Activated T-helper 9 cell treated with anti-CD3 and anti-CD28 coated beads, Interleukin-2, amount 50 U/mL, for 16 hours (primary cell): Measurements from ENCODE around the gene RNF34.

Experiments used
- DNase-seq: peaks from one replicate; pipeline ENCODE4 v3.0.0-alpha.2; 2020; ENCODE audit warnings: low read depth

RNF34 gene

DNA sequence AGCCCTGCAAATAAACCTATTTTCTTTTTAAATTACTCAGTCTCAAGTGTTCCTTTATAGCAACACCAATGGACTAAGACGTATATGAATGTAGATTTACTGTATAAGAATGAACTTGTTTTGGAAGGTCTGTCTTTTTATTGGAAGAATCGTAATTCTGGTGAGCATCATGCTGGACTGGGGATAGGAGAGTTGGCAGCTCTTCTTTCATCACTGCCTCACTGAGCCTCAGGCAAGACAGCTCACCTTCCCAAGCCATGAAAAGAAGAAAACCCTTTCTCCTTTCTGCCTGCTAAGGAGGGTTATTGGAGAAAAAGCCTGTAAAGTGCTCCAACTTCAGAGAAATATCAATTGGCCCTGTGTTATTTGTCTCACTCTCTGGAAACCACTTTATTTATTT is 9.1 kb upstream of the RNF34 start:
- DNase-seq: no peak

DNA sequence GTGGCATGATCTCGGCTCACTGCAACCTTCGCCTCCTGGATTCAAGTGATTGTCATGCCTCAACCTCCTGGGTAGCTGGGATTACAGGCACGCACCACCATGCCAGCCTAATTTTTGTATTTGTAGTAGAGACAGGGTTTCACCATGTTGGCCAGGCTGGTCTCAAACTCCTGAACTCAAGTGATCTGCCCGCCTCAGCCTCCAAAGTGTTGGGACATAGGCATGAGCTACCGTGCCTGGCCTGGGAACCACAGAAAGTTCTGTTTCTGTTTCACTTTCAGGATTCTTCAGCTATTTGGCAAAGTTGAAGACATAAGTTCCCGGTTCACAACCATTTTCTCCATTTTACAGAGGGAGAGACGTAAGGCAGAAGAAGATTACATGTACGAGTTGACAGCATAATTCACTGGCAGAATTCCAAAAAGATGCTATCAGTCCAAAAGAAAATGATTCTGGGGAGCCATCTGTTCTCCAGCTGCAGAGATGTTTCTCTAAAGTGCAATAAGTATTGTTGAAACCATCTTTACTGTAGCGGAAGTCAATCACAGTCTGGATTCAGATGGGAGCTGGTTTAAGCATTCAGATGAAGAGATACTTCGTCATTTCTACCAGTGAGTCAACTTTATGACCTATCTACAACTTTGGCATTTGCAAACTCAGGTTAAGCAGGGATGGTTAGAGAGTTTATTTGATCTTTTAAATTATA is 8.1 kb upstream of the RNF34 start:
- DNase-seq: no peak

DNA sequence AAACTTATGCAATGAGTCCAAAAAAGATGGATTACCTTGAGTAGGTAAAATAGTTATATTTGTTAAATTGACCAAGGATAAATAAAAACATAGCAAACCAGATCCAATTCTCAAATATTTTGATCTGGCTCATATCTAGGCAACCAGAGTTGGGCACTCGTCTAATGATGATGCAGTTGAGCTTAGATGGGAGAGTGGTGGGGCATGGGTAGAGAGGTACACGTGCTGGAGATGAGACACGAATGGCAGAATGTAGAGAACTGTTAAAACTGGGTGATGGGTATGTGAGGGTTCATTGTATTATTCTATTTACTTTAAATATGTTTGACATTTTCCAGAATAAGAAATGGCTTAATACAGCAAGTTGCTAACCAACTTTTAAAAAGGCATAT is 7.6 kb upstream of the RNF34 start:
- DNase-seq: no peak

DNA sequence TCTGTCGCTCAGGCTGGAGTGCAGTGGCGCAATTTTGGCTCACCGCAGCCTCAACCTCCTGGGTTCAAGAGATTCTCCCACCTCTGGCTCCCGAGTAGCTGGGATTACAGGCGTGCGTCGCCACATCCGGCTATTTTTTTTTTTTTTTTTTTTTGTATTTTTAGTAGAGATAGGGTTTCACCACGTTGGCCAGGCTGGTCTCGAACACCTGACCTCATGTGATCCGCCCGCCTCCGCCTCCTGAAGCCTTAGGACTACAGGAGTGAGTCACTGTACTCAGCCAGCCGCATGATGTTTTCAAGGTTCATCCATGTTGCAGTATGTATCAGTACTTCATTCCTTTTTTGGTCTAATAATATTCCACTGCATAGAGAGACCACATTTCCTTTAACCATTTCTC is 2.4 kb upstream of the RNF34 start:
- DNase-seq: no peak

DNA sequence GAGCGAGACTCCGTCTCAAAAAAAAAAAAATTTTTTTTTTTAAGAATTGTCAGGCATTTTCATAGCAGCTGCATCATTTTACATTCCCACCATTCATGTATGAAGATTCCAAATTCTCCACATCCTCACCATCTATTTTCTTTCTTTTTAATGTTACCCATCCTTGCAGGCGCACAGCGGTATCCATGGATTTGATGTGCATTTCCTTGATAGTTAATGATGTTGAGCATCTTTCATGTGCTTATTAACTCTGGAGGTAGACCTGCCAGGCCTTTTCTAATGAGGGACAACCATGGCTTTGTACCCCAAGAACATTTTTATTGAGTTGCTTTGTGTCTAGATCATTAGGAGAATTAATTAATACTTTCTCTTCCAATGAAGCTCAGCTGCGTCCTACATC is 1.6 kb upstream of the RNF34 start:
- no peak for DNase-seq

DNA sequence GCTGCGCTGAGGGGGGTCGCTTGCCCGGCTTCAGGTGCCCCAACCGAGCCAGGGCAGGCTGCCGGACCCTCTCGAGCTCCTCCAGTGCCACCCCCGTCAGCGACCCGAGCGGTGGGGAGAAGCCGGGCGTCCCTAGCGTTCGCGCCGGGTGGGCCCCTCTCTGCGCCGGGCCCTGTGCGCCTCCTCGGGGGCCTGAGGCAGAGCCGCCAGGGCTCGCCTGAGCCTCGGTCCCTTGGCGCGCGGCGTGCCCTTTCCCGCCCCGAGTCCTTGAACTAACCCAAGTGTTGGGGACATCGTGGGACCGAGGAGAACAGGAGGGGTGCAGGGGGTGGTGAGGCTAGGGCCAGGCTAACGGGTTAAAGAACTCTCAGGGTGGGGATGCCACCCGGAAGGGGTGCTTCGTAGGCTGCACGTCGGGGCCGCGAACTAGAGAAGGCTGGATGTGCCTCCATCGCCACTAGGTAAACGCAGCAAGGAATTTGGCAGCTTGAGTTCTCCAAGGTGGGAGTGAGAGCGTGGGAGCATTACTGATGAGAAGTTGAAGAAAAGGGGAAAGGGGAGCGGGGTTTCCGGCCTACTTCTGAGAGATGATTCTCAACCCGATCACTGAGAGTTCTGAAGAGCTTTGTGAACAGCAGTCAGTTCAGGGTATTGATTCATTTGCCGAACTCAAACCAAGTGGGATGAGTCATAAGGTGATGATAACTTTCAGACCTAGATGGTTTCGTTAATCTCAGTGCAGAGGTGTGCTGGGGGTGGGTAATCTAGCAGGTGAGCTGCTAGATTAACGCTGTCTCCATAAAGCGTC is 618 bp downstream of the RNF34 start:
- DNase-seq: peak; percentile 45

DNA sequence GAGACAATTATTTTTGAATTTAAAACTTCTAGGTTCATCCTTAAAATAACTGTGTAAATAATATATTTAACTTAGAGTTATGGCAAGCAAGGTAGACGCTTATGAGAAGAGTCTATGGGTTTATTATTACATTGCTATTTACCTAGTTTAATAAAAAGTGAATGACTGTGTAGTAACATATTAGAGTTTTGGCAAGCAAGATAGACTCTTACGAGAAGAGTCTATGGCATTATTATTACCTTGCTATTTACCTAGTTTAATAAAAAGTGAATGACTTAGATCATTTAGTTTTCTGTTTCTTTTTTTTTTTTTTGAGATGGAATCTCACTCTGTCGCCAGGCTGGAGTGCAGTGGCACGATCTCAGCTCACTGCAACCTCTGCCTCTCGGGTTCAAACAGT is 3.8 kb downstream of the RNF34 start:
- DNase-seq: no peak

DNA sequence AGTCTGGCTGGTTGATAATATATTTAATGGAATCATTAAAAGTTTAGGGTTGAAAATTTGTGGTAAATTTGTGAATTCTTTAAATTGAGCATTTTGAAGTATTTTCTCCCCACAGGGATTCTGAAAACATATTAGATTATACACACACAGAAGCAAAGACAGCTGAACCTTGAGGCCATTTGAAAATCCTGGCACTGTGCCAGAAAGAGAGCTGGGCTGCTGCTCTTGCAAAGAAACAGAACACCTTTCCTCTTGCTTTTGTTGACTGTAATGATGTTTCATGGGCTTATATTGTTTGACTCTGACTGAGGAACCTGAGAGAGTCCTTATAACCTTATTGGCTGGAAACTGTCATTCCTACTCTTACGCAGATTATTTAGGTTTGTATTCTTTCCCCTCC is 4.8 kb downstream of the RNF34 start:
- DNase-seq: no peak

DNA sequence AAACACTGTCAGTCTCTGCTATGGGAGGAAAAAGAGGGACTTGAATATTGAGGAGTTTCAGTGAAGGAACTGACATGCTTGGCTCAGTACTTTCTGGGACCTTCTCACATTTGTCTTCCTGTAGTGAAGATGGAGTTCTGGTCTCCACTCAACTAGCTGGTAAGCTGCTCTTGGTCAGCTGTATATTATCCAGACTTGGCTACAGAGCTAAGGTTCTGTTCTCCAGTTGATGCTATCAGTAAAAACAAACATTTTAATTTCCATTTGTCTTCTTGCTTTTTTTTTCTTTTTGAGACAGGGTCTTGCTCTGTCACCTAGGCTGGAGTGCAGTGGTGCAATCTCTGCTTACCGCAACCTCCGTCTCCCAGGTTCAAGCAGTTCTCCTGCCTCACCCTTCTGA is 5.3 kb downstream of the RNF34 start:
- no peak for DNase-seq

DNA sequence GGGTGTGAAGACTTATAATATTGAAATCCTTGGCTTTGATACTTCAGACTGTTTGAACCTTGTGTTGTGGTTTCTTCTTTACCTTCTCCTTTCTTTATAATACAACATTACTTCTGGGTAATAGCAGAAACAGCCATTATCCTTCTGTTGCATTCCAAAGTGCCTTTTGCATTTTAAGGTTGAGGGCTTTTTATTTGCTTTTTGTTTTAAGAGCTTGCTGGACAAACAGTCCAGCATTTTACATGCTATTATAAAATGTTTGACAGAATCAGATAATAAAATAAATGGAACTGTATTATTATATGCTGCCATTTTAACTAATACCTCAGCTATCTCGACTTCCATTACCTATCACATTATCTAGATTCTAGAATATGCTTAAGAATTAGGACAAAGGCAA is 14.0 kb downstream of the RNF34 start:
- DNase-seq: no peak

DNA sequence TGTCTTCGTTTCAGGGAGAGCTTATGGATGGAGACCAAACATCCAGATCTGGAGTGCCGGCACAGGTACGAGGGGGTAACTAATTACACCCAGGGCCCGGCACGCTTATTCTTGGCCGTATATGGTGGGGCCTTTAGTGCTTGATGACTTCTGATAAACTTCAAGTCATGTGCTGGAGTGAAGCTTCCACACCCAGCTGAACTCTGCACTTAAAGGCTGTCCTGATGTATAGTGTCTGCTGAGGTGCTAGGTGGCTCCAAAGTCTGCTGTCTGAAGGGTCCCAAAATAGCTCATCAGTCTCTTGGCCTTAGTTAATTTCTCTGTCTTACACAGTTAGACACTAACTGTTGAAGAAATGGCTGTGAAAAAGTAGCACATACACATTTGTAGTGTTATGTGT is 17.9 kb downstream of the RNF34 start:
- no peak for DNase-seq

DNA sequence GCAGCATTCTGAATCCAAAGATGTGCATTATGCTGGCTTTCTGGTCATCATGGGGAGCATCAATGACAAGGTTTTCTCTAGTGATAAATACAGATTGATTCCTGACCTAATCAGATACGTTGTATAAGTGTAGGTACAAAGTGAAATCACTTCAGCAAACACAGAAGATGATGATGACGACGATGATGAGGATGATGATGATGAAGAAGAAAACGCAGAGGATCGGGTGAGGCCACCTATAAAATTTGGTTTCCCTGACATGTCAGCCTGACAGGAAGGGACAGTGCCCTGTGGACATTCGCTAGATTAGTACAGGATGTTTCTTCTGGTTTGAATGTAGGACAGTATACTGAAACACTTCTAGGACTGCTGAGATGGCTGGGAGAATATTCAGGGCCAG is 20.2 kb downstream of the RNF34 start:
- no peak for DNase-seq

DNA sequence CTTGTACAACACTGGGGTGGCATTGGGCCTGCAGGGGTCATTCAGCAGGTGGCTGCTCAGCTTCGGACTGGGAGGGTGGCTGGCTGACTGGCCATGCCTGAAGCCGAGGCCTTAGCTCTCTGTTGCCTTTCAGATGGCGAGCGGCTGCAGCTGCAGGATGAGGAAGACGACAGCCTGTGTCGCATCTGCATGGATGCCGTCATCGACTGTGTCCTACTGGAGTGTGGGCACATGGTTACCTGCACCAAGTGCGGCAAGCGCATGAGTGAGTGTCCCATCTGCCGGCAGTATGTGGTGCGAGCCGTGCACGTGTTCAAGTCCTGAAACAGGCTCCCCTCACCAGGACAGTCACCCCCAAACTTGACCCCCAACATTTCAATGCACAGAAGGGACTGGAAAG is 23.3 kb downstream of the RNF34 start:
- DNase-seq: no peak

DNA sequence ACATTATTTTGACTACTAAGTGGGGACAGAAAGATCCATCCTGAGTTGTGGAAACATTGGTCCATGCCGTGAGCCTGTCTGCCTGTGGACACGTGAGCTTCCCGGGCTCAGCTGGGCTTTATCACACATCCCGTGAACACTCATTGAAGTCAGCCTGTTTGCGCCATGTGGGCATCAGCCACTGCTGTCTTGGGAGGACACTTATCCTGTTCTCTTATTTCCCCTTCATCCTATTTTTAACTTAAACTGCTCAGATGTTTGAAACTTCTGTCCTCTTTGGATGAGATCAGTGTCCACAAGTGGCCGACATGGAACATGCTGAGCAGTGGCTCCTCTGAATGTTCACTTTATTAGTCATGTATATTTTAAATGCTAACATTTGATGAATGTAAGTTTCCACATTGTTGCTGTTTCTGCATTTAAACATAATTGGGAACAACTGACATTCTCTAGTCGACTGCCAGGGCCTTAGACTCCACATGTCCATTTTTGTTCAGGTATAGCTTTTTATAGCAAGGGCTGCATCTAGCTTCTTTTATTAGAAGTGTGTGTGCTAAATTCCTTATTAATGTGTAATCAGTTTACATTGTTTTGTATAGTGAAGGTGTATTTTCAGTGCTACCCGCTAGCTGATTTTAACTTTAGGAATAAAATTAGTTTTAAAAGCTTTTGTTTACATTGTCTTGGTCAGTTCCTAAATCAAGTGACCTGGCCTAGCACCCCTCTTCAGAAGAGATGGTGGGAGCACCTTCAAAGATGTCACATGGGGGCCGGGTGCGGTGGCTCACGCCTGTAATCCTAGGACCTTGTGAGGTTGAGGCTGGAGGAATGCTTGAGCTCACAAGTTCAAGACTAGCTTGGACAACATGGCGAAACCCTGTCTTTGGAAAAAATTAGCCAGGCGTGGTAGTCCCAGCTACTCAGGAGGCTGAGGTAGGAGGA is 24.0 kb downstream of the RNF34 start:
- no peak for DNase-seq

DNA sequence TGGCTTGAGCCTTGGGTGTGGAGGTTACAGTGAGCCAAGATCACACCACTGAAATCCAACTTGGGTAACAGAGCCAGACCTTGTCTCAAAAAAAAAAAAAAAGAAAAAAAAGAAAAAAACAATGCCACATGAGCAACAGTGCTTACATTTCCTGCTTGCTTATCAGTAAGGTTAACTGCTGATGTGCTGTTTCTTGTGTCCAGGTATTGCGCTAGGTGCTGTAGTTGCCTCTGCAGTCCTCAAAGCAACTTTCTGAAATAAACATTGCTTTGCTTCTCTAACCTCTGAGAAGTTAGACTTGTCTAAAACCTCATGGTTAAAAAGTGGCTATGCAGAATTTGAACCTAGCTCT is 24.7 kb downstream of the RNF34 start:
- DNase-seq: no peak

DNA sequence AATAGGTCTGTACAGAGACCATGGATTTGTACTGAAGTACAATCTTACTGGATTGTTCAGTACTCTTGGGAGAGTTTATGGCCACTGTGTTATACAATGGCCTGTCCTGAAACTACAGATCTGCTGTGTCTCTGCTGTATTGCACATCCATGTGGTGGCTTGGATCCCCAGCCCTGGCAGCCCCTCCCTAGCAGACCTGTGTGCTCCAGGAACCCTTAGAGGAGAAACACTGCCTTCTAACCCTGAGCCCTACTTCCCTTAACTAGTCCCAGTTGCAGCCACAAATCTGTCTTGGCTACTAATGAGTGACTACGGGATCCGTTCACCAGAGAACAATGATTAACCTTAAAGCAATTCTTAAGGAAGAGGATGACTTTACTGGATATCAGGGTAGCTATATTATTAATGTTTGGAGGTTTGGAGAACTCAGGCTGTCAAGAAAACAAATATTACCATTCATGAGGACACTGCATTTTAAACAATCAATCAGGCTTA is 27.7 kb downstream of the RNF34 start:
- DNase-seq: no peak

DNA sequence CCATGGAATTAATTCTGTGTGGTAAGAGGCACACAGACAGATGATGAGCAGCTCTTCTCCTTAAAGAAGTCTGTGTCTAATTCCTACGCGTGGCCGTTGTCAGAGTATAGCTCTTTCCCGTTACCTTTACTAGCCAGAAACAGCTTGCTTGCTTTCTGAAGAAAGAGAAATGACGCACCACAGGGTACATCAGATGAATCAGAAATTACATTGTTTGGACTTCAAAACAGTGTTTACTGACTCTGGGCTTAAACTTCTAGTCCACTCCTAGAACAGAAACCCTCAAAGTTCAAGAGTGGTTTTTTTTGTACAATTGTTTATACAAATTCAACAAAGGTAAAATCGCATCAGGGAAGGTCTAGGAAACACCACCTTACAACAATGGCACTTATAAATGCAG is 29.0 kb downstream of the RNF34 start:
- DNase-seq: no peak

DNA sequence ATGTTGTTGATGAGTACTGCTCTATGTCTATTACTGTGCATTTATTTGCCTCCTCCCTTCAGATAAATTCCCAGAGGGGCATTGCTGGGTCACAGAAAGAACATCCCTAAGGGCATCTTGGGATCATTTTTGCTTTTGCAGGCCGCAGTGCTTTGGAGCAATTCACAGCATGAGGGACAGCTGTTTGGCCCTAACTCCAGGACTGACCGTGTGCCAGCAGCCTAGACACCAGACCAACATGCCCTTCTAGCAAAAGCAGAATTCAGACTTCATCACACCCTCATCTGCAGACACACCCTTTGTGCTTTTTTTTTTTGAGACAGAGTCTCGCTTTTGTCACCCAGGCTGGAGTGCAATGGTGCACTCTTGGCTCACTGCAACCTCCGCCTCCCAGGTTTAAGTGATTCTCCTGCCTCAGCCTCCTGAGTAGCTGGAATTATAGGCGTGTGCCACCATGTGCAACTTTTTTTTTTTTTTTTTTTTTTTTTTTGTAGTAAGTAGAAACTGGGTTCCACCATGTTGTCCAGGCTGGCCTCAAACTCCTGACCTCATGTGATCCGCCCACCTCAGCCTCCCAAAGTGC is 31.0 kb downstream of the RNF34 start:
- DNase-seq: no peak

DNA sequence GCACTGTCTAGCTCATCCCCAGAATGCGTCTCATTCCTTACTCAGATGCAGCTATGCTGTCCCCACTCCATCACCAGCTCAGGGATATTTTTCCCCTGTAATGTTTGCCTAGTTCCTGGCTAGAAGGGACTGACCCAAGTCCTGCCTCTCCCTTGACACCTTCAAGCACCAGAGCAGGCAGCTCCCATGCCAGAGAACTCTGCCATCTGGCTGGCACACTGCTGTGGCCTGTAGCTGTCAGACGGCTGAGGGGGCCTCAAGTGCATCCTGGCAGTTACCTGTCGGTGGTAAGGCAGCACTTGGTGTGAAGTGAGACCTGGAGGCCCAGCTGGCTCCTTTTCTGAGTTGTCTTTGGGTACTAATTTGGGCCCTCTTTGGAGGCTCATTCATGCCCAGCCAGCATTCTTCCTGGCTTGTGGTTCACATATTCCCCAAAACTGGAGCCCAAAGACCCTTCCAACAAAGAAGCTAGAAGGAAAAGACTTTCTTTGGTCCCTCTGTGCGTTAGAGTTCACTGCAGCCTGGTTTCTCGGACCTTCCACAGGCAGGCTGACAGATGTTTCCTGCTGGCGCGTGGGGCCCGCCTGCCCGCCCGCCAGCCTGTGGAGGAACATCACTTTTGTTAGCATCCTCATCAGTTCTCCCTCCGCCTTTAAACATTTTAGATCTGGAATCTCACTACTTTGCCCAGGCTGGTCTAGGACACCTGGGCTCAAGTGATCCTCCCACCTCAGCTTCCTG is 33.0 kb downstream of the RNF34 start:
- no peak for DNase-seq

DNA sequence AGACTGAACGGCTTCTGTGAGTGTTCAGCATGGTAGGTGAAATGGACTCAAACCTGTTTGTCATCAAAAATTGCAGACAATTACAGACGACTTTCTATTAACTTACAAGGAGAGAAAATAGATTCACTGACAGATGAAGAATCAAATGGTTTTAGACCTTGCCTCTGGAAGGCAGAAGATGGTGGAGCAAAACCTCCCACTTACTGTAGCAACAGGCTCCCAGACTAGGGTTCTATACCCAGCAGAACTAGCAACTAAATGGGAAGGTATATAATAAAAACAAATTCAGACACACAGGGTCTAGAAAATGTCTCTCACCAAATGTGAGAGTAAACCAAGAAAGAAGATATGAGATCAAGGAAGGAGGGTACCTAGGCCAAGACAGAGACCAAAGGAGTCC is 36.8 kb downstream of the RNF34 start:
- no peak for DNase-seq

DNA sequence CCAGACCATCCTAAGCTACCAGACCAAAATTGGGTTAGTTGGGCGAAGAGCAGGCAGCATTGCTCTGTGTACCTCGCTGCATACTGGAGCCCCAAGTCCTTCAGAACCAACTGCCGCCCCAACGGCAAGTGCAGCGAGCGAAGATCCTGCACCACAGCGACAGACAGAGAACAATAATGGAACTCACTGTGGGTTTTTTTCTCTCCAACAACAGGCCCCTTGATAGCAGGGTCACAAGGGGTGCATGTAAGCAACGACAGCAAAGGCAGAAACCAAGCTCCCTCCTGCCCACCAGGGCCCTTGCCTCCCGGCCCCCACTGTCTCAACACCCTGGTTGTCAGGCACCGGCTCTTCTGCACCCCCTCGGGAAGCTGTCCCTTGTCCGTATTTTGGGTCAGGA is 39.0 kb downstream of the RNF34 start:
- DNase-seq: no peak

DNA sequence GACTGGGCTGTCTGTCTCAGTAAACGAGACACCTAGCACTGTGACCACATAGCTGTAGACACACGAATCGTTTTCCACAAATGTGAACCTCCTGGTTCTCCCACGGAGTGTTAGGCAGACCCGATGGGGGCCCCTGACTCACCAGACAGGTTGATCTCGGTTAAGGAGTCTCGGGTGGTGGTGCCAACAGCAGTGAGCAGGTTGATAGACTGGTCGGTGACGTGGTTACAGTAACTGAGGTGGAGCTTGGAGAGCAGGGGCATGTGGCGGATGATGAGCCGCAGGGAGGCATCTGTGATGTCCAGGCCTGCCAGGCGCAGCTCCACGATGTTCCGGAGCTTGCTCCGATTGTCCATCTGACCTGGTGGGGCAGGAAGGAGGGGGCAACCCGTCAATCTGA is 39.8 kb downstream of the RNF34 start:
- DNase-seq: no peak
